NCI-H2227 (cell line): ENCODE data around the gene UBTD1.
A peak's percentile ranks its signal among the peaks of the same experiment; 100 is the strongest.

Experiments used
- DNase-seq: peaks from one replicate; lab custom pipeline; 2025; ENCODE audit not compliant: unreplicated experiment; lab: John Stamatoyannopoulos, UW

Gene UBTD1

GRCh38 chr10:97580421-97581367, 82.0 kb downstream of the UBTD1 start:
- DNase-seq, result no peak

DNA sequence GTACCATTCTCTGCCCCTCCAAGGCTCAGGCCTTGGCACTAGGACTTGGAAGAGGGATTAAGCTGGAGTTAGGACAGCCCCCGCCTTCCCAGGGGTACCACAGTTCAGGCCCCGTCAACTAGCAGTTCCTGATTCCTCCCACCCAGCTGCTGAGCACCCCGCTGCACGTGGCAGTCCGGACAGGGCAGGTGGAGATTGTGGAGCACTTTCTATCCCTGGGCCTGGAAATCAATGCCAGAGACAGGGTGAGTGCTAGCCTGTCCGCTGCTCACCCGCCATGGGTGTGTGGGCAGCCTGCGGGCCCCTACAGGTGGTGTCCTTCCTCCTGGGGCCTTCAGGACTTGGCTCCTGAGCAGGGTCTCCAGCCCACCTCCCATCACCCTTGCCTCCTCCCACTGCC, 83.4 kb downstream of the UBTD1 start:
- DNase-seq, result no peak

DNA sequence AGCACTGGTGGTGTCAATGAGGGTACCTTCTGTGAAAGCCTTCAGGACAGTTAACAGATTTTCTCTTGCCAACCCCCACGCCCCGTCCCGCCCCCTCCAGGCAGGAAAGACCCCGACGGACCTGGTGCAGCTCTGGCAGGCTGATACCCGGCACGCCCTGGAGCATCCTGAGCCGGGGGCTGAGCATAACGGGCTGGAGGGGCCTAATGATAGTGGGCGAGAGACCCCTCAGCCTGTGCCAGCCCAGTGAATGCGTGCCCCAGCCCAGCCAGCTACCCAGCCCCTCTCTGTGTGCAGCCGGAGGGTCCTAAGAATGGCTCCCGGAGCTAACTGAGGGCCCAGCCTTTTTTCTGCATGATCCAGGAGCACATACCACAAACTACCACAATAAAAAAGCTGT, 84.8 kb downstream of the UBTD1 start:
- DNase-seq, result no peak

GRCh38 chr10:97584060-97584797, 85.5 kb downstream of the UBTD1 start, which contains the start of gene HOGA1:
Gene HOGA1 (plus strand): TSS chr10:97584389. CDS start chr10:97584704, 315 bp downstream.
- peak; percentile 1 for DNase-seq

DNA sequence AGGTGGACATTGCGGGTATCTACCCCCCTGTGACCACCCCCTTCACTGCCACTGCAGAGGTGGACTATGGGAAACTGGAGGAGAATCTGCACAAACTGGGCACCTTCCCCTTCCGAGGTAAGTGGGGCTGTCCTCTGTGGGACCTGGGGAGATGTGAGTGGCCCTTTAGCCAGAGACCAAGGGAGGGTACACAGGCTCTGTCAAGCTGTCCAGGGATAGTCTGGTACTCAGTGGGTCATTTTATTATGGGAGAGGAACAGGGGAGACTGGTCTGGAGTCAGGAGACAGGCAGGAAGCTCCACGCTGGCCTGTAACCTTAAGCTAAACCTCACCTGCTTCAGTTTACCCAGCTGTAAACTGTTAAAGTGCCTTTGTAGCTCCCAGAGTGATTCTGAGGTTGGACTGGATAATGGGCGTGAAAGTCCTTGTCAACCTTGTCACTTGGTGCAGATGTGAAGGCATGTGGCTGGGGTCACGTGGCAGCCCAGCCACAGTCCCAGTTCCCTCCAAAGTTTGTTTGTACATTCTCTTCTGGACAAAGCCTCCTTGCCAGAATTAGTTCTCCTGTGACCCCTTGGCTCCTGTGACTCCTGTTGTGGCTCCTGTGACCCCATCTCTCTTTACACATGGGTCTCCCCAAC, 86.2 kb downstream of the UBTD1 start:
- DNase-seq, result no peak

DNA sequence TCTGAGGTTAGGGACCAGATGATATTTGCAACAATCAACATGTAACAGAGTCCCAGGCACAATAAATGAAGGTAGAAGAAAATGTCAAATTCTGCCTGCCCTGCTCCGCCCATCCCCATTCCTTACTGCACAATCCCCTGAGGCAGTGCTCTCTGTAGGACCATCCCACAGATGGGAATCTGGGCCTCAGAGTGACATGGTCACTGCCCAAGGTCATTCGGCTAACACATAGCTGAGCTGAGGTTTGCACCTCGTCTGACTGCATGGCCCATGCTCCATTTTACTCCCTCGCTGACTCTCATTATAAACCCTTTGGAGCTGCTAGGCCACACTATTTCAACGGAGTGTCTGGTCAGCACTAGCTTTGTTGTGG, 86.7 kb downstream of the UBTD1 start:
- DNase-seq, result no peak

DNA sequence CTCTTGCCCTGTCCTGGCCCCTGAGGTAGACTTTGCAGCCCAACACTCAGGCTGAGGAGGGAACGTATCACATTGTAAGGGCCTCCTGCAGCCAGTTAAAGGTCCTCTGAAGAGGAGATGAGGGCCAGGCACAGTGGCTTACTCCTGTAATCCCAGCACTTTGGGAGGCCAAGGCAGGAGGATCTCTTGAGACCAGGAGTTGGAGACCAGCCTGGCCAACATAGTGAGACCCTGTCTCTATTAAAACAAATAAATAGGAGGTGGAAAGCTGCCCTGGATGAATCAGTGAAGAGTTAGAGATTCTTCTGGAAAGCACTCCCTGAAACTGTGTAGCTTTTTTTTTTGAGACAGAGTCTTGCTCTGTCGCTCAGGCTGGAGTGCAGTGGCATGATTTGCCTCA, 88.5 kb downstream of the UBTD1 start:
- no peak for DNase-seq

DNA sequence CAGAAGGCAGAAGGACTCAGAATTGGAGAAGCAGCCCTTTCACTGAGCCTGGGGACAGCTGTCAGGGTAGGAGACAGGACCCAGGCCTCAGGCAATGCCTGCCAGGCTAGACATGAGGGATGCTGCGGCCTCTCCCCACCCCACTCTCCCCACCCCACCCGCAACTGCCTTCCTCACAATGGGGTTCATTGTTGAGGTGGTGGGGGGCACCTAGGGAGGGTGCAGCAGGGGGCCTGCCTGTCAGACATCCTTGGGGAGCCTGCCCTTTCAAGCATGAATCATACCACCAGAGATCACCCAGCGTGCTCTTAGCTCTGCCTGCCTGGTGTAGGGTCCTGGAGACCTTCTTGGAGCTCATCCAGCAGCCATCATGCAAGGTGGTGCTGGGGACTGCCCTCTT, 90.8 kb downstream of the UBTD1 start, which contains the start of gene C10orf62:
TSS of gene C10orf62 (plus strand) at position 243 of the 400 bp plus-strand sequence. CDS start 177 bp downstream, outside the sequence.
- no peak for DNase-seq

DNA sequence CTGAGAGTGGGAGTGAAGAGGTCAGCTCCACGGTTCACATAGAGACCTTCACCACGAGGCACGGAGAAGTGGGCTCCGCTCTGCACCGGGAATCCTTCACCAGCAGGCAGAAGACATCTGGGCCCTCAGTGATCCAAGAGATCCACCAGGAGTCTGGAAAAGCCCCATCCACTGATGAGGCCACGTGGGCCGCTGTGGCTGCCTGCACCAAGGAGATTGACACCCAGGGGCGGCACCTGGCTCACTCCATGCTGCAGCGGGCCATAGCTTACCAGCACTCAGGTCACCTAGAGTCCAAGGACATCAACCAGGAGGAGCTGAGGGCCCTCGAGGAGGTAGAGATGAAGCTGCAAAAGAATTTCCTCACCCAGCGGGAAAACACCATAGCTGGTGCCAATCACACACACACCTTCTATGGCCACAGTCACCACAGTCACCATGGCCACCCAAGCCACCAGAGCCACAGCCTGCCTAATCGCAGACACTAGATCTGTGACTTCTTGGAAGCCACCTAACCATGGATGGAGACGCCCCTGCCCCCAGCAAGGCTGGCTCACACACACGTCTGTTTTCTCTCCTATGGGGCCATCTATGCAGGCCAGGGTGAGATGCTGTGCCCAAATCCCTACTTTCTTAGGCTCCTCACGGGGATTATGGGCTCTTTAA, 91.5 kb downstream of the UBTD1 start:
- no peak for DNase-seq

DNA sequence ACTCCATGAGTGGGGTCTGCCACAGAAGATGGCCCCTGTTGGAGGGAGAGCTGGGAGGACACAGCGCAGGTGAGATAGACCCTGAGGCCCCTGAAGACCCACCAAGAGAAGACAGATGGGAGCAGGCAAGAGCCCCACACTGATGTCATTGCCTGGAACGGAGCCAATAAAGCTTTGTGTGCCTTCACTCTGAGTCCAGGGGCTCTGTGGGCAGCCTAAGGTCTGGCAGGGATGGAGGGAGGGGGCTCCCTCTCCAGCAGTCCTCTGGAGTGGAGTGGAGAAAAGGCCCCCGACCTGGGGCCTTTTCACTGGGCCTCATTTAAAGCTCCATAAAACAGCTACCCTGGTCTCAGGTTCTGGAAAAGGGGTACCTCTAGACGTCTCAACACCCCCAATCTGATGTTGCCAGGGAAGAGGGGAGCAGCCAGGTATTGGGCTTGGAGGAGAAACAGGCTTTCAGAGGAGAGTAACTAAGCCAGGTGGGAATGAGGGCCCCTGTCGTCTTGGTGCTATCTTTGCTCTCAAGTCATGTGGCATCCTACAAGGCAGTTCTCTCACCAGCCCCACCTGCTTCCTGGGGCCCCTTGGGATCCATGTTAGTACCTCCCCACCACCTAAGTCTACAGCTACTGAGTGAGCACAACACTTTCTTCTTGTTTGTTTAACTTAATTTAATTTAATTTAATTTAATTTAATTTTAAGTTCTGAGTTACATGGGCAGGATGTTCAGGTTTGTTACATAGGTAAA, 92.2 kb downstream of the UBTD1 start:
- DNase-seq, result no peak

DNA sequence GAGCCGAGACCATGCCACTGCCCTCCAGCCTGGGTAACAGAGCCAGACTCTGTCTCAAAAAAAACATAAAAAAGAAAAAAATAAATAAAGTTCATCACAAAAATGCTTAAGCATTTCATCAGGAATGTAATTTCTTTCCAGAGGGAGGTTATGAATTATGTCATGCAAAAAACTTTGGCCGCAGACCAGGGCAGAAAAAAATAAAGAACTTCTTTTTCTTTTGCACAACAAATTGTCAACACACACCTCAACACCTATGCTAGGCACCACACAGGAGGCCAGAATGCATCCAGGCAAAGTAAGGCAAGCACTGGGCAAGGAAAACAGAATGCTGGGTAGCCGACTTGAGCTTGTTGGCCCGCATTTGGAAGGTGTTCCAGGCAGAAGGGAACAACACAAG, 94.7 kb downstream of the UBTD1 start:
- no peak for DNase-seq

- no peak for DNase-seq
Measured at GRCh38 chr10:97596101-97597082, 97.7 kb downstream of the UBTD1 start.

- no peak for DNase-seq
Measured at GRCh38 chr10:97597778-97598177, 99.1 kb downstream of the UBTD1 start.

- DNase-seq, result no peak
Measured at GRCh38 chr10:97598407-97599271, 99.9 kb downstream of the UBTD1 start.

DNA sequence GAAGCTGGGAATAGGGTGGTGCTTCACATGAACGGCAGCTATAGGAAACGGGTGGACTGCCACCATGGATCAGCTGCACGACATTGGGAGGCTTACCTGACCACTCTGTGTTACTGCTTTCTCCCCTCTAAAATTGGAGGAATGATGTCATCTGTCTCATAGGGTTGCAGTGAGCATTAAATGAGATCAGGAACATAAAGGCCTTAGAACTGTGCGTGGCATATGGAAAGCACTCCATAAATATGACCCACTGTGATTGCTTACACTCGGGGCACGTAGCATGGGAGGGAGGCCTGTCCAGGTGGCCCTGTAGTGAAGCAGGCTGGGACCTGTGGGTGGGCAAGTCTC, 100.5 kb downstream of the UBTD1 start:
- DNase-seq, result no peak

- DNase-seq, result no peak
Measured at GRCh38 chr10:97600616-97601015, 101.9 kb downstream of the UBTD1 start.

GRCh38 chr10:97601268-97602215, 102.8 kb downstream of the UBTD1 start:
- no peak for DNase-seq
